LNCaP clone FGC (cell line): Measurements from ENCODE around the gene STK39.
A peak's percentile ranks its signal among the peaks of the same experiment; 100 is the strongest.
"Not testable (repeated sequence)": the region's sequence is repeated elsewhere in the genome, so short reads cannot be mapped to it uniquely, and the experiment has no call there.

Experiments
- DNase-seq: peaks from one replicate; pipeline ENCODE4 v3.0.0-alpha.2; 2011; ENCODE audit warnings: low read depth
- H3K4me3 ChIP-seq: 2 replicates; pipeline ENCODE4 v1.5.1; 2011; ENCODE audit warnings: mild to moderate bottlenecking, low read depth, low read length, control low read depth
- CTCF ChIP-seq: IDR thresholded peaks from 2 replicates; pipeline ENCODE4 v1.5.1; 2012; ENCODE audit warnings: mild to moderate bottlenecking; ENCODE audit not compliant: control insufficient read depth, insufficient read depth; ENCODE audit errors: extremely low read depth

The STK39 gene

GRCh38 chr2:168286535-168286934 lies 39.1 kb upstream of the STK39 start:
- no peak overlapping the region for H3K4me3 ChIP-seq
- no peak for TF ChIP-seq CTCF
- no peak for DNase-seq

GRCh38 chr2:168278424-168278888 lies 31.1 kb upstream of the STK39 start:
- no peak for TF ChIP-seq CTCF
- DNase-seq: peak; percentile 99
- no peak overlapping the region for H3K4me3 ChIP-seq

GRCh38 chr2:168277276-168277675 lies 29.9 kb upstream of the STK39 start:
- TF ChIP-seq CTCF: no peak
- no peak for DNase-seq
- H3K4me3 ChIP-seq: no peak overlapping the region

GRCh38 chr2:168272225-168272624 lies 24.8 kb upstream of the STK39 start:
- TF ChIP-seq CTCF: no peak
- DNase-seq: no peak
- H3K4me3 ChIP-seq: no peak overlapping the region

- not testable (repeated sequence) for H3K4me3 ChIP-seq, DNase-seq
Observed at GRCh38 chr2:168262926-168263325, 15.5 kb upstream of the STK39 start.

- DNase-seq: peak; percentile 98
- H3K4me3 ChIP-seq: no peak overlapping the region
- no peak for TF ChIP-seq CTCF
Observed at GRCh38 chr2:168256448-168256847, 9.1 kb upstream of the STK39 start.

- peak; percentile 70 for DNase-seq
- no peak overlapping the region for H3K4me3 ChIP-seq
- no peak for TF ChIP-seq CTCF
Observed at GRCh38 chr2:168255866-168256265, 8.5 kb upstream of the STK39 start.
